Measurements from ENCODE around the gene PKD2L1. TPM values are rescaled to one million over a fixed set of nuclear protein-coding genes. Genes with fewer than 3 reads are reported as not detected.
"Not testable (repeated sequence)": the region's sequence is repeated elsewhere in the genome, so short reads cannot be mapped to it uniquely, and the experiment has no call there.

Gene PKD2L1
- total RNA-seq, 2 donors from 2014 or later = 0.80 TPM; not detected in 1

DNA sequence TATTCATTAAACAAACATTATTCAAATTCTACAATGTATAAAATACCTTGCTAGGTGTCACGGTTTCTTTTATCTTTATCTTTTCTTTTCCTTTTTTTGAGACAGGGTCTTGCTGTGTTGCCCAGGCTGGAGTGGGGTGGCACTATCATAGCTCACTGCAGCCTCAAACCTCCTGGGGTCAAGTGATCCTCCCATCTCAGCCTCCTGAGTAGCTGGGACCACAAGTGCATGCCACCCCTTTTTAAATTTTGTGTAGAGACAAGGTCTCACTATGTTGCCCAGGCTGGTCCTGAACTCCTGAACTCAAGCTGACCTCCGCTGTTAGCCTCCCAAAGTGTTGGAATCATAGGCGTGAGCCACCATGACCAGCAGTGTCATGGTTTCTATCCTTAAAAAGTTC is 25.6 kb downstream of the PKD2L1 start:
- Mint-ChIP-seq H3K27me3 (peaks cover 81% of the 10 kb centered on the region), H3K27ac (no peak overlapping the region), H3K4me1 (no peaks in the 10 kb centered on the region)

DNA sequence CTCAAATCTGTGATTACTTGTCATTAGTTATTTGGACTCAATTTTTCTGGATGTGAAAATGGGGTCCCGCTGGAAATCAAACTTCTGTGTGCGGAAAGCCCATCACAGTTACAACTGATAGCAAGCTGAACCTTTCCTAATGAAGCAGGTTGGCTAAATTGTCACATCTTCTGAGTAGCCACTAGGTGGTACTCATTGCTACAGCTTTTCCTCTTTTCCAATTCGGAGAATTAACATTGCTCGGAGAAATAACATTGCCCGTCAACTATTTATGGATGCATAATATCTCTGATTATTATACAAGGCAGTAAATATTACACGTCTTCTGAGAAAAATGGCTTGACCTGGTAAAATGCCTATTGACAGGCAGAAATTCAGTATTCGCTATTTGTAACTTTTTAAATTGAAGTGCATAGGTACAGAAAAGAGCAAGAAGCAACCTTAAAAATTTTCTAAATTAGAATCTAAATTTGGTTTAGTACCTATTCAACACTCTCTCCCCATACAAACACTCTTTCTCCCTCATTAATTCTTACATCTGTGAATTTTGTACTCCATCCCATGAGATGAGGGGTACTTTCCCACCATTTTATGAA is 26.2 kb downstream of the PKD2L1 start:
- ATAC-seq (no peak), DNase-seq (no peak)
- Mint-ChIP-seq H3K36me3 (ENCODE audit: low read depth) (no peaks in the 10 kb centered on the region), H3K27me3 (peaks cover 82% of the 10 kb centered on the region), H3K4me1 (no peaks in the 10 kb centered on the region), H3K4me3 (no peak overlapping the region), H3K27ac (no peak overlapping the region)
- no peaks in the 10 kb centered on the region for H3K9me3 ChIP-seq (ENCODE audit: control insufficient read depth, low read length, poor library complexity, severe bottlenecking)

More for the DNA sequence above, 25.6 kb downstream of the PKD2L1 start:
- H3K9me3 ChIP-seq (ENCODE audit: control insufficient read depth, low read length, poor library complexity, severe bottlenecking) = no peaks in the 10 kb centered on the region
- Mint-ChIP-seq H3K4me3 (no peak overlapping the region), H3K36me3 (ENCODE audit: low read depth) (no peaks in the 10 kb centered on the region)
- no peak for DNase-seq
- ATAC-seq = no peak

DNA sequence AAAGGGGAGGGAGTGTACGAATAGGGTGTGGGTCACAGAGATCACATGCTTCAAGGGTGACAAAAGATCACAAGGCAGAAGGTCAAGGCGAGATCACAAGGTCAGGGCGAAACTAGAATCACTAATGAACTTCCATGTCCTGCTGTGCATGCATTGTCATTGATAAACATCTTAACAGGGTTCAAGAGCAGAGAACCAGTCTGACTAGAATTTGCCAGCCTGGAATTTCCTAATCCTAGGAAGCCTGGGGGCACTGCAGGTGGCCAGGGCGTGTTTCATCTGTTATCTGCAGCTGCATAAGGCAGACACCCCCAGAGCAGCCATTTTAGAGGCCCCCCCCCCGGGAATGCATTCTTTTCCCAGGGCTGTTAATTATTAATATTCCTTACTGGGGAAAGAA is 28.9 kb downstream of the PKD2L1 start:
- DNase-seq; H3K36me3 Mint-ChIP-seq (ENCODE audit: low read depth); H3K9me3 ChIP-seq (ENCODE audit: control insufficient read depth, low read length, poor library complexity, severe bottlenecking); H3K4me3 Mint-ChIP-seq; ATAC-seq; H3K27ac Mint-ChIP-seq; H3K4me1 Mint-ChIP-seq: not testable (repeated sequence)
- H3K27me3 Mint-ChIP-seq = peaks cover 79% of the 10 kb centered on the region

DNA sequence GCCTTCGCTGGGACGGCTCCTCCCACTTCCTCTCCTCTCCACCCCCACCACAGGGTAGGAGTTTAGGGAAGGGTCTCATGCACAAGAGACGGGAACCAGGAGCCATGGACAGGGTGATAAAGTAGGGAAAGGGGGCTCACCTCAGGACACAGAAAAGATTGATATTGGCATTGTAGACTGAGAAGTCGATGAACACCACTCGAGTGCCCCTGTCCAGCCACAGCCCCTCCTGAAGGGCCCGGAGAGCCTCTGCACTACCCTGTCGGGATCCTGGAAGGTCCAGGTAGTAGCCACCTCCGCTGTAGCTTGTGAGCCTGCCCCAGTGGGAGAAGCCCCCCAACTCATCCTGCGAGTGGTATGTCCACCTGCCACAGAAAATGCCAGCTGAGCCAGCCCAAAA is 32.8 kb downstream of the PKD2L1 start:
- peaks cover 12% of the 10 kb centered on the region for H3K36me3 Mint-ChIP-seq (ENCODE audit: low read depth)
- DNase-seq = no peak
- no peak for ATAC-seq
- no peak overlapping the region for H3K27ac Mint-ChIP-seq
- H3K27me3 Mint-ChIP-seq = peaks cover 73% of the 10 kb centered on the region
- peaks cover 7% of the 10 kb centered on the region for H3K4me1 Mint-ChIP-seq
- H3K9me3 ChIP-seq (ENCODE audit: control insufficient read depth, low read length, poor library complexity, severe bottlenecking) = no peaks in the 10 kb centered on the region
- no peak overlapping the region for H3K4me3 Mint-ChIP-seq

DNA sequence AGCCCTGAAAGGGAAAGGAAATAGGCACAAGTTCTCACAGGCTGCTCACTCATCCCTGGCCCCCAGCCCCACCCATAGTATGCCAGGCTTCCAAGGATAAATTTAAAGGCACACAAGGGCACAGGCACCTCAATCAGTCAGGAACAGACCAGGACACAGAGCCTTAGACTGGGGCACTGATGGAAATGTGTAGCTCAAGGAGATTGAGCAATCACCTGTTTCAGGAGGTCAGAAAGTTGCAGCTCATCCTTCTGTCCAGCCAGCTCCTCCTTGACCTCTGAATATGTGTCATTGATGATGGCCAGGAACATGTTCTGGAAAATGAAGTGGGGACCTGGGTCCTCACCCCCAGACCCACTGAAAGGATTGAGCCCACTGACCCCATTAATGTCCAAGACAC is 37.0 kb downstream of the PKD2L1 start:
- ATAC-seq = no peak
- Mint-ChIP-seq H3K4me1 (peaks cover 8% of the 10 kb centered on the region), H3K27ac (no peak overlapping the region), H3K36me3 (ENCODE audit: low read depth) (peaks cover 12% of the 10 kb centered on the region), H3K4me3 (no peak overlapping the region), H3K27me3 (peaks cover 53% of the 10 kb centered on the region)
- no peaks in the 10 kb centered on the region for H3K9me3 ChIP-seq (ENCODE audit: control insufficient read depth, low read length, poor library complexity, severe bottlenecking)
- no peak for DNase-seq

DNA sequence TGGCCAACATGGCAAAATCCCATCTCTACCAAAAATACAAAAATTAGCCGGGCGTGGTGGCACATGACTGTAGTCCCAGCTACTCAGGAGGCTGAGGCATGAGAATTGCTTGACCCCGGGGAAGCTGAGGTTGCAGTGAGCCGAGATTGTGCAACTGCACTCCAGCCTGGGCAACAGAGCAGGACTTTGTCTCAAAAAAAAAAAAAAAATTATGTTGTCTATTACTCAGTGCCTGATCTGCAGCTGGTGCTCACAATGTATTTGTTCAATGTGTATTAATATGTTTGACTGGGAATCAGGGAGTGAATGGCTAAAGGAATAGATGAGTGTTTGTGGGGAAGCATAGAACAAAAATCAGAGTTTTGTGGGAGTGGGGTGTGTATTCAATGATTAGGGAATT is 37.7 kb downstream of the PKD2L1 start:
- H3K4me3 Mint-ChIP-seq; H3K4me1 Mint-ChIP-seq; DNase-seq; H3K27ac Mint-ChIP-seq; H3K9me3 ChIP-seq (ENCODE audit: control insufficient read depth, low read length, poor library complexity, severe bottlenecking); ATAC-seq: not testable (repeated sequence)
- Mint-ChIP-seq H3K36me3 (ENCODE audit: low read depth) (peaks cover 12% of the 10 kb centered on the region), H3K27me3 (peaks cover 51% of the 10 kb centered on the region)

DNA sequence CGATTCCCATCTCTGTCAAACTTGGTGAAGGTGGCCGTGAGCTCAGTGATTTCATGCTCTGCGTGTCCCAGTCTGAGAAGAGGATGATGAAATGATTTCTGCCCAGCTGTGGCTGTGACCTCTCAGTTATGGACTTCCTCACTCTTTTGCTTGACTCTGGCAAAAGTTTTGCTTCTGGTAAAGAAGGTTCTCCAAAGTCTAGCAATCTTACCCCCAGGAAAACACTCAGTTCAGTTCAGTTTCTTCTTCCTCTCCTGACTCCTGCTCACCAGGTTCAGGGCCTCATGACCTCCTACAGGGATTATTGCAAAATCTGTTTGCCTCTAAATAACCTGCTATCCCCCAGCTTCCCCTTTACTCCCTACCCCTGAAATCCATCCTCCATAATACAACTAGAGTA is 38.7 kb downstream of the PKD2L1 start:
- H3K27ac Mint-ChIP-seq = no peak overlapping the region
- H3K36me3 Mint-ChIP-seq (ENCODE audit: low read depth) = peaks cover 12% of the 10 kb centered on the region
- peaks cover 15% of the 10 kb centered on the region for H3K4me1 Mint-ChIP-seq
- DNase-seq = no peak
- no peak overlapping the region for H3K4me3 Mint-ChIP-seq
- H3K9me3 ChIP-seq (ENCODE audit: control insufficient read depth, low read length, poor library complexity, severe bottlenecking) = no peaks in the 10 kb centered on the region
- no peak for ATAC-seq
- peaks cover 43% of the 10 kb centered on the region for H3K27me3 Mint-ChIP-seq

DNA sequence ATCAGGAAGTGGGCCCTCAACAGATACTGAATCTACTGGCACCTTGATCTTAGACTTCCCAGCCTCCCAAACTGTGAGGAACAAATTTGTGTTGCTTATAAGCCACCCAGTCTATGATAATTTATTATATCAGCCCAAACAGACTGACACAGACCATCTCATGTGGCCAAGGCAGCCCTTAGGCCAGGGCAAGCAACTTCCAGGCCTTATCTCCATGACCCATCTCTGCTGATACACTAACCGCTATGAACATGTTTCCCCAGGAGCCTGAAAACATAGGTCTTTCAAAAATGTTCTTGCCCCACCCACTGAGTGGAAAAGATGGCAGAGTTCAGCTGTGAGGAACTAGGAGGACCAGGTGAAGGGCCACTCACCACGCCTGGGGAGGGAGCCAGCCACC is 40.4 kb downstream of the PKD2L1 start:
- peaks cover 8% of the 10 kb centered on the region for H3K36me3 Mint-ChIP-seq (ENCODE audit: low read depth)
- DNase-seq (no peak), ATAC-seq (no peak)
- peaks cover 31% of the 10 kb centered on the region for H3K27me3 Mint-ChIP-seq
- no peak overlapping the region for H3K4me3 Mint-ChIP-seq
- H3K27ac Mint-ChIP-seq = no peak overlapping the region
- H3K9me3 ChIP-seq (ENCODE audit: control insufficient read depth, low read length, poor library complexity, severe bottlenecking) = no peaks in the 10 kb centered on the region
- peaks cover 23% of the 10 kb centered on the region for H3K4me1 Mint-ChIP-seq

DNA sequence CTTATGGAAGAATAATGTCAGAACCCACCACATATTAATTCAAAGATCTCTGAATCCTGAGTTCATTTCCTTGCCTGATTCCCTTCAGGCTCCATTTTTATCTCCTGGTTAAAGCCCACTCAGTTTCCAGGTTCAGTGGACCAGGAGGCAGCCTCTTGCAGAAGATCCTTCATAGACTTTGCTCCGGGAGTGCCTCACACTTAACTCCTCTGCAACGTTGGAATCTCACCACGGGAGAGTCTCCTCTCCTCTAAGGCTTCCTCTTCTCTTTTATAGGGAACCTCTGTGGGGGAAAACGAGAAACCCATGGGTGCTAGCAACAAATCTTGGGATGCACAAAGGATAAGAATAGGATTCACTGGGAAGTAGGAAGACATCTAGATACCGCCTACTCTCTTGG is 41.8 kb downstream of the PKD2L1 start:
- no peak for DNase-seq
- H3K9me3 ChIP-seq (ENCODE audit: control insufficient read depth, low read length, poor library complexity, severe bottlenecking) = no peaks in the 10 kb centered on the region
- Mint-ChIP-seq H3K27me3 (peaks cover 17% of the 10 kb centered on the region), H3K27ac (peak overlapping the region; percentile 99), H3K4me1 (peaks cover 24% of the 10 kb centered on the region), H3K4me3 (no peak overlapping the region), H3K36me3 (ENCODE audit: low read depth) (peaks cover 8% of the 10 kb centered on the region)
- ATAC-seq = no peak

DNA sequence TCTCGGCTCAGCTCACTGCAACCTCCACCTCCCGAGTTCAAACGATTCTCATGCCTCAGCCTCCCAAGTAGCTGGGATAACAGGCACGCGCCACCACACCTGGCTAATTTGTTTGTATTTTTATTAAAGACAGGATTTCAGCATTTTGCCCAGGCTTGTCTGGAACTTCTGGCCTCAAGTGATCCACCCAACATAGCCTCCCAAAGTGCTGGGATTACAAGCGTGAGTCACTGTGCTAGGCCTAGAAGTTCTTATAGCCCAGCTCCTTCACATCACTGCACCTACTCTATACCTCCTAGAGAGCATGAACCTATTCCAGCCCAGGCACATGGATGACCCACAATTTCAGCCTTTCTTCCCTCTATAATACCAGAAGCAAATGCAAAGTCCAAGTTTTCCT is 42.3 kb downstream of the PKD2L1 start:
- Mint-ChIP-seq H3K4me3 (peak overlapping the region; percentile 21), H3K27ac (peak overlapping the region; percentile 99), H3K4me1 (peaks cover 24% of the 10 kb centered on the region), H3K36me3 (ENCODE audit: low read depth) (peaks cover 8% of the 10 kb centered on the region), H3K27me3 (peaks cover 15% of the 10 kb centered on the region)
- no peaks in the 10 kb centered on the region for H3K9me3 ChIP-seq (ENCODE audit: control insufficient read depth, low read length, poor library complexity, severe bottlenecking)
- DNase-seq = no peak
- no peak for ATAC-seq

DNA sequence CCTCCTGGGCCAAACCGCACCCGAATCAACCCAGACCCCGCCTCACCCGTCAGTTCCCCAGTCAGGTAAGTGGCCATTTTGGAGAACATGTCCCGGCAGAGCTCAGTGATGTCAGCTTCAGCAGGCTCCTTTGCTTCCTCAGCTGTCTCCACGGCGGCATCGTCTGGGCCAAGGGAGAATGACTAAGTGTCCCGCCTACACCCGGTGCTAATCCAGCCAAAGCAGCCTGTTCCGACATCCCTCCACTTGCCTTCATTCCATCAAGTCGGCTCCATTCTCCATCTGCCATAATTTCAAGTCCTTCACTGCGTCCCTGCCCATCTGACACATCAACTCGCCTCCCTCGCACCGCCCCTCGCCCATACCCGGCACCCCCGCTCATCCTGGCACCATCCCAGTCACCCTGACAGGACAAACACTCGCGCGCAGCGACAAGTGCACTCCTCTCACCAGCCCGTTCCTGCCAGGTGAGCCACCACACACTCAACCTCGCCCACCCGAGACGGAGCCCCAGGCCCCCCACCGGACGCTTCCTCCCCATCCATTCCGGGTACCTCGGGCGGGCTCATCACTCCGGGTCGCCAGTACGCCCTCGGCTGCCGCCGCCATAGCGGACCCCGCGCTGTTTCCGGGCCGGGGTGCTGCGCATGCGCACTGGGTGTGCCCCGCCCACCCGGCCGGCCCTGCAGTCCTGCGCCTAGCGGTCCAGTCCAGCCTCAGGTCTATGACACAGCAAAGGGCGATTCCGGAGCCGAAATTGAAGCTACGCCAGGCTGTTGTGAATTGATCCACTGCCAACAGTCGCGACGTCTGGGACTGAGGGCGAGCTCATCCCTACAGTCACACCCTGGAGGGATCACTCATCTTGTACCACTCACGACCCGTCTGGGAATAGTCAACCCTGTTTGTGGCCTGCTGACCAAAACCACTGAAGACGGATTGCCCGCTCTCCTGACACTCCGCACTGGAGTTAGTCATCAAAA is 43.7 kb downstream of the PKD2L1 start, which contains the start of gene BLOC1S2:
TSS of gene BLOC1S2 (minus strand) at position 630 of the 983 bp plus-strand sequence. CDS start at position 609, 21 bp downstream.
- peaks cover 1% of the 10 kb centered on the region for H3K27me3 Mint-ChIP-seq
- peaks cover 6% of the 10 kb centered on the region for H3K36me3 Mint-ChIP-seq (ENCODE audit: low read depth)
- no peaks in the 10 kb centered on the region for H3K9me3 ChIP-seq (ENCODE audit: control insufficient read depth, low read length, poor library complexity, severe bottlenecking)
- peak; percentile 88 for ATAC-seq
- peak within 1 kb of the TSS; percentile 99 for H3K27ac Mint-ChIP-seq
- peak within 1 kb of the TSS; percentile 100 for H3K4me3 Mint-ChIP-seq
- DNase-seq = peak; percentile 82 to 86 (median 83)
- peaks cover 23% of the 10 kb centered on the region for H3K4me1 Mint-ChIP-seq

DNA sequence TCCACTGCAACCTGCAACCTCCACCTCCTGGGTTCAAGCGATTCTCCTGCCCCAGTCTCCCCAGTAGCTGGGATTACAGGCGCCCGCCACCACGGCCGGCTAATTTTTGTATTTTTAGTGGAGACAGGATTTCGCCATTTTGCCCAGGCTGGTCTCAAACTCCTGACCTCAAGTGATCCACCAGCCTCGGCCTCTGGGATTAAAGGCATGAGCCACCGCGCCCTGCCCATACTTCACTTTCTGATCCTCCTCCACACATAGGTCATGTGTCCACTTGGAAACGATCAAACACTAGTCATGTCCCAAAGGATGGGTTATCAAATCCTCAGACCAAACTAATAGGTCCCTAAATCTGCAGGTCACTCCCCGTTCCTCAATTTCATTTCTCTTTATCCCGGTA is 44.7 kb downstream of the PKD2L1 start:
- not testable (repeated sequence) for ATAC-seq; H3K27me3 Mint-ChIP-seq; H3K36me3 Mint-ChIP-seq (ENCODE audit: low read depth); DNase-seq; H3K9me3 ChIP-seq (ENCODE audit: control insufficient read depth, low read length, poor library complexity, severe bottlenecking)
- Mint-ChIP-seq H3K4me1 (peaks cover 23% of the 10 kb centered on the region), H3K4me3 (peak overlapping the region; percentile 100), H3K27ac (peak overlapping the region; percentile 99)

DNA sequence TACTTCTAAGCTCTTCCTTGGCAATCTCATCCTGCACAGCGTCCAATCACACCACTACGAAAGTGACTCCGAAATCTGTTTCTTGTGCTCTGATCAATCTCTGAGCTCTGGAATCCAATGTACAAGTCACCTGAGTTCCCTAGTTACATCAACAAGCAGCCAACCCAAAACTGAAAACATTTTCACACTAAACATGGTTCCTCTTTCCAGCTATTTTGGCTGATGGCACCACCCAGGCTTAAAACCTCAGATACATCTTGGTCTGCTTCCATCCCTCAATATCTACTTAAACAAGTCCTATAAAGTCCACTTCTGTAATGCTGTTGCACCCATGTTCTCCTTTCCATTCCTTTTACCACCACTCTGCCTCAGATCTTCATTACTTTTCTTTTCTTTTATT is 47.1 kb downstream of the PKD2L1 start:
- Mint-ChIP-seq H3K36me3 (ENCODE audit: low read depth) (peaks cover 6% of the 10 kb centered on the region), H3K27me3 (no peaks in the 10 kb centered on the region), H3K4me1 (peaks cover 23% of the 10 kb centered on the region), H3K4me3 (no peak overlapping the region), H3K27ac (no peak overlapping the region)
- no peak for ATAC-seq
- DNase-seq = no peak
- no peaks in the 10 kb centered on the region for H3K9me3 ChIP-seq (ENCODE audit: control insufficient read depth, low read length, poor library complexity, severe bottlenecking)

Measured in T-helper 17 cell (primary cell).